ENCODE measurements around the gene SLC38A6.

SLC38A6 gene

DNA sequence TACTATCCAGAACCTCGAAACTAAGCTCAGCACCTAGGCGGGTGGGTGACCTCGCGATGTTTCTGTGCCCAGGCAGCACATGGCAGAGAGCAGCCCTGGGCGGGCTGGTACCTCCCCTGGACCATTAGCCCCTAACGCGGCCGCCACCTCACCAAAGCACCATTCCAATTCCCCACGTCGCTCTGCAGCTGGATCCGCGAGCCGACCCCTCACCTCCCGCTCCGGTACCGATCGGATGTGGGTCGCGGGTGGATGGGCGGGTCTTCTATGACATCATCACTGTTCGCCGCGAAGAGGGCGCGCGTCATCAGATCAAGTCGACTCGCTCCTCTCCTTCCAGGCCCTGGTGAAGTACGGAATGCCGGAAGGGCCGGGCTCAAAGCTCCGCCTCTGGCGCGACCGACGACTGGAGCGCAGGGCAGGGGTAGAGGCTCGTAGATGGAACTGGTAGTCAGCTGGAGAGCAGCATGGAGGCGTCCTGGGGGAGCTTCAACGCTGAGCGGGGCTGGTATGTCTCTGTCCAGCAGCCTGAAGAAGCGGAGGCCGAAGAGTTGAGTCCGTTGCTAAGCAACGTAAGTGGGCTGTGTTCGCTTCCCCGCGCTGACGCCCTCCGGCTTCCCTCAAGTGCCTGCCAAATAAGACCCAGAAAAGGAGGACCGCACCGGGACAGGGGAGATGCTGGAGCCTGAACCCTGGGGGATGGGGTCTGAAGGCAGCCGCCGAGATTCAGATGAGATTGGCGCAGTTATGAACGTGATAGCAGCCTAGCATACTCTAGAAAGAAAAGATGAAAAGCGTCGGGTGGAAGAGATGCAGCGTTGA is at the start of gene SLC38A6, which contains the start of gene TRMT5:
Gene SLC38A6, plus strand, starts transcription at position 435 of the 822 bp plus-strand sequence. Its CDS starts 33 bp downstream, at position 468.
Gene TRMT5, minus strand, starts transcription at position 269 of the 822 bp plus-strand sequence. Its CDS starts 106 bp downstream, at position 163.
- peak; percentile 93 for DNase-seq (ENCODE audit: low spot score)

DNA sequence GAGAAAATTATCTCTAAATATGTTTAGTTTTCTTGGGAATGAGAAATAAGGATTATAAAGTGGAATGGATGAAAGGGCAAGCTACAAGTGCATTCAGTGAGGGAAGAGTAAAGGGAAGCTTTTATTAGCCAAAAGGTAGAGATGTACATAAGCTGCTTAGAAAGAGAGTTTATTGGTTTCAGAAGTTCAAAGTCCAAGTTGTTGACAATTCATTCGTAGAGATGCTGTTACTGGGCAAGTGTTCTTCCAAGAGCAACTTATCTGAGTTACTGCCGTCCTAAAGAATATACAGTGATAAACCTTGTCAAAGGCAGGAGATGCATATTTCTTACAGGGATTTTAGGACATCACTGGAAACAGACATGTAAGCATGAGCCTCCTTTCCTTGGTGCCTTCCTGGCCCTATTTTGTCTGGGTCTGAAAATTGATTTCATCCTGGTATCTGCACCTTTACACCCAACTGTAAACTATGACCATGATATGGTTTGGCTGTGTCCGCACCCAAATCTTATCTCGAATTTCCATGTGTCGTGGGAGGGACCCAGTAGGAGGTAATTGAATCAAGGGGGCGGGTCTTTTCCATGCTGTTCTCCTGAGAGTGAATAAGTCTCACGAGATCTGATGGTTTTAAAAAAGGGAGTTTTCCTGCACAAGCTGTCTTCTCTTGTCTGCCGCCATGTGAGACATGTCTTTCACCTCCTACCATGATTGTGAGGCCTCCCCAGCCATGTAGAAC is 47.0 kb upstream of the SLC38A6 start:
- peak; percentile 27 for DNase-seq (ENCODE audit: low spot score)

DNA sequence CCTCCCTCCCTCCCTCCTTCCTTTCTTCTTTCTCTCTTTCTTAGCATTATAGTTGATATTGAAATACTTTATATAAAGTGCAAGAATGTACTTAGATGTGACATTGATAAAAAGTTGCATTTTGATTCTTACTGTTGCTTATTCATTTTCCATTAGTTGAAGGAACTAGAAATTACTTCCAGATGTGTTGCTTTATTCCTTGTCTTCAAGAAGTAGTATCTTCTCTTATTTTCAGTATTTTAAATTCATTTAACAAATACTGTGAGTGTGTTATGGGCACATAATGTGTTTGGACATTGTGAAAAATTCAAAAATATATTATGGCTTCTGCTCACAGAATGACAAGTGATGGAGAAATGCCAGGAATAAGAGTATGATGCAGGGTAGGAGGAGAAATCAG is 45.7 kb upstream of the SLC38A6 start:
- no peak for DNase-seq (ENCODE audit: low spot score)

DNA sequence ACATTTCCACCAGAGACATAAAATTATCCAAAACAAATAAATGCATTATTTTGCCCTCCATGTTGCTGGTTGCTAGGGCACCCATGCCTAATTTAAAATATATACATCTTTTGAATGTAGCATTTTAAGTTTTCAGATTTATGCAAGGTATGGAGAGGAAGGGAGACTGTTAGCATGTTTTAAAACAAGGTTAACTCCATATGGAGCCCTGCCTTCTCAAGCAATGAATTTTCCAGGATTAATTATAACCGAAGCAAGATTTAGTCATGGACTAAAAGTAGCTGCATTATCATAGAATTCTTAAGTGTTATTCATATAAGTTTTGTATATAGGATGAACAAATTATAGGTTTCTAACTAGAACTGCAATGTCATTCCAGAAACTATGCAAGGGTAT is 37.4 kb upstream of the SLC38A6 start:
- DNase-seq (ENCODE audit: low spot score): no peak

DNA sequence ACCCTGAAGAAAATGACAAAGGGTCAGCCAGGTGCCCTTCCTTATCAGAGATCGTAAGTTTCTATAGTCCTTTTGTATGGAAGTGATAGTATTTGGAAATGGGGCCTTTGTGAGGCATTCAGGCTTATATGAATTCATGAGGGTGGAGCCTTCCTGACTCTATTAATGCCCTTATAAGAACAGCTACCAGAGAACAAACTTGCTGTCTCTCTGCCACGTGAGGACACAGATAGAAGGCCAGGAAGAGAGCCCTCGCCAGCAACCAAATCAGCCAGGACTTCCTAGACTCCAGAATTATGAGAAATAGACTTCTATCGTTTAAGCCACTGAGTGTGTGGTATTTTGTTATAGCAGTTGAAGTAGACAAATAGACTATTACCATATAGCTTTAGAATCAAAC is 36.8 kb upstream of the SLC38A6 start:
- no peak for DNase-seq (ENCODE audit: low spot score)

DNA sequence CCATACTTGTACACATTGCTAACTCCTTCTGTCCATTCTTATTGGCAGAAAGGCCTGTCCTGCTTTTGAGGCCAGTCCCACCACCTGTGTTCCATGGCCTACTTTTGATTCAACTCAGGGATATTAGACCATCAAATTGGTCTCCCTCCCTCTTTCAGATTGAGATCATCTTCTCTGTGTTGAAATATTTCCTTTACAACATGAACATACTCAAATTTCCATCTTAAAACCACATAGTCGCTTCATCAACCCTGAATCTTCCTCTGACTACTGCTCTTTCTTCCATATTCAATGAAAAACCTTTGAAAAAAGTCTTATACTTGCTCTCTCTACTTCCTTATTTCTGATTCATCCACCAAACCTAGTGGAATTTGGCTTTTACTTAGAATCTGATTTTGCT is 35.1 kb upstream of the SLC38A6 start:
- DNase-seq (ENCODE audit: low spot score): no peak

DNA sequence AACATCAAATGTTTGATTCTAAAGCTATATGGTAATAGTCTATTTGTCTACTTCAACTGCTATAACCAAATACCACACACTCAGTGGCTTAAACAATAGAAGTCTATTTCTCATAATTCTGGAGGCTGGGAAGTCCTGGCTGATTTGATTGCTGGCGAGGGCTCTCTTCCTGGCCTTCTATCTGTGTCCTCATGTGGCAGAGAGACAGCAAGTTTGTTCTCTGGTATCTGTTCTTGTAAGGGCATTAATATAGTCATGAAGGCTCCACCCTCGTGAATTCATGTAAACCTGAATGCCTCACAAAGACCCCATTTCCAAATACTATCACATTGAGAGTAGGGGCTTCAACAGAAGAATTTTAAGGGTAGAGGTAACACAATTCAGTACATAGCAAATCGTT is 34.3 kb upstream of the SLC38A6 start:
- DNase-seq (ENCODE audit: low spot score): no peak

DNA sequence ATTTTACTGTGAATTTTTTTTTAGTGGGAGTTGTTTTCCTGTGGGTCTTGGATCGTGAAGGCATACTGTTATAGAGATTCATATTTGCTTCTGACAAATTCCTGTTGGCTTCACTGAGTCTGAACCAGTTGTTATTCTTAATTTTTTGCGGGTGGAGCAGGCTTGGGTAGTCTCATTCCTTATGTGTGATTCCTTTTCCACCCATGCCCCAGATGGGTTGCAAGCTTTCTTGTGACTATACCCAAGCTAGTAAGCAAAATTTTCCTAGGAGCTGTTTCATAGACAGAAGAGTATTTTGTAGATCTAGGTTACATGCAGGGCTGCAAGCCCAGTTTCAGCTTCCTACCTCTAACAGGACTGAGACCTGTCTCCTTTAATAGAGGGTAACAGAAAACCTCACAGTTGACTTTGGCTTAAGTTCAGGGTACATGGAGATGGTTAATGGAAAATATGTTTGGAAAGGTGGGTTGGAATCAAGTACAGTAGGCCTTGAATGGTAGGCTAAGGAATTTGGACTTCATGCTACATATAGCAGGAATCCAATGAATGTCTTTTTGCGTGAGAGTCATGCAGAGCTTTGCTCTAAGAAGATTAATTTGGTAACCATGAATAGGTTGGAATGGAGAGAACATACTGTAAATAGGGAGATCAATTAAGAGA is 29.1 kb upstream of the SLC38A6 start:
- DNase-seq (ENCODE audit: low spot score): no peak

DNA sequence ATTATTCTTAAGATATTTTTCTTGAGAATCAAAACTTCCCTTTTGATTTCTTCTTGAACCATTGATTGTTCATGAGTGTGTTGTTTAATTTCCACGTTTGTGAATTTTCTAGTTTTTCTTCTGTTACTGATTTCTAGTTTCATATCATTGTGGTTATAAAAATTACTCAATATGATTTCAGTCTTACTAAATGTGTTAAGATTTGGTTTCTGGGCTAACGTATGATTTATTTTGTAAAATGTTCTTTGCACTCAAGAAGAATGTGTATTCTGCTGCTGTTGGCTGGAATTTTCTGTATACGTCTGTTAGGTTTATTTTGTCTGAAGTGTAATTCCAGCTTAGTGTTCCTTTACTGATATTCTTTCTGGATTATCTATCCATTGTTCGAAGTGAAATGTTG is 24.8 kb upstream of the SLC38A6 start:
- no peak for DNase-seq (ENCODE audit: low spot score)

DNA sequence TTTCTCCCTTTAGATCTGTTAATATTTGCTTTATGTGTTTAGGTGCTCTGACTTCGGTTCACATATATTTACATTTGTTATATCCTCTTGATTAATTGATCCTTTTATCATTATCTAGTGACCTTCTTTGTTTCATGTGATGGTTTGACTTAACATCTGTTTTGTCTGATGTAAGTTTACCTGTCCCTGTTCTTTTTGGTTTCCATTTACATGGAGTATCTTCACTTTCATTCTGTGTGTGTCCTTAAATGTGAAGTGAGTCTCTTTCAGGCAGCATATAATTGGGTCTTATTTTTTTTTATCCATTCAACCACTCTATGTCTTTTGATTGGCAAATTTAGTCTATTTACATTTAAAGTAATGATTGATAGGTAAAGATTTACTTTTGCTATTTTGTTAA is 24.4 kb upstream of the SLC38A6 start:
- DNase-seq (ENCODE audit: low spot score): no peak

DNA sequence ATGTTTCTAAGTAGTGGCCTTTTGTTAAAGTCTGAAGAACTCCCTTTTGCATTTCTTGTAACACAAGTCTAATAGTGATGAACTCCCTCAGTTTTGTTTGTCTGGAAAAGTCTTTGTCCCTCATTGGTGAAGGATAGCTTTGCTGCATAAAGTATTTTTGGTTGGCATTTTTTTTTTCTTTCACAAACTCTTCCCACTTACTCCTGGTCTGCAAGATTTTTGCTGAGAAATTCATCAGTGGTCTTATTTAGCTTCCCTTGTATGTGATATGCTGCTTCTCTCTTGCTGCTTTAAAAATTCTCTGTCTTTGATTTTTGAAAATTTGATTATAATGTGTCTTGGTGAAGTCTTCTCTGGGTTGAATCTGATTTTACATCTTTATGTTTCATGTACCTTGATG is 22.9 kb upstream of the SLC38A6 start:
- DNase-seq (ENCODE audit: low spot score): no peak

DNA sequence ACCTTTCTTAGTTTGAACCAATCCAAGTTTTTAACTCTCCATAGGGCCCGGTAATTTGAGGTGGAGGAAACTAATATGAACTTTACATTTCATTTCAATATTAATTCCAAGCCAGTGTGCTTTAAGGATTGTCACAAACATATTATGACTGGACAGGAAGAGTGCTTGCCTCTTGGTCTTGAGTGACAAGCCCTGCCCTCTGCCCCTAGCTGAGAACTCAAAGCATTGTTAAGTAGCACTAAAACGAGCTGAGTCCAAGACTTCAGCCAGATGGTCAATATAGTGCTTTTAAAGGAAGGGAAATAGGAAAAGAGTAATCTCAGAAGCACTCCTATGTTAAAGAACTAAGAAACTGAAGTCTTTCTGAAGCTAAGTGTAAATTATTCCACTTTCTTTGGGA is 17.3 kb upstream of the SLC38A6 start:
- no peak for DNase-seq (ENCODE audit: low spot score)

DNA sequence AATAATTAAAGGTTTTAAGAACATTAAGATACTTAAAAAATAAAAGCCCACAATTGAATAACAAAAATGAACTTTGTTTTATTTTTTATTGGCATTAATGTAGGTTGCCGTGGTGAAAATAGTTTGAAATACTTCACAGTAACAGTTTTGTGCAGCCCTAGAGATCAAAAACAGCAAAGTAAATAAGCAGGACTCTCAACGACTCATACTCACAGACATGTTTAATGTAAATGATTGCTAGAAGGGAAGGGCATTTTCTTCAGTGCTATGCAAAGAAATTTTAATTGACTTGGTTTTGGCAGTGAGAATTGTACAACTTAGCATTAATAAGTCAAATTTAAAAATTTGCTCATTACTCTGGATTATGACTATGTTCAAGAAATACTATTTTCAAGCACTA is 16.1 kb upstream of the SLC38A6 start:
- DNase-seq (ENCODE audit: low spot score): no peak

DNA sequence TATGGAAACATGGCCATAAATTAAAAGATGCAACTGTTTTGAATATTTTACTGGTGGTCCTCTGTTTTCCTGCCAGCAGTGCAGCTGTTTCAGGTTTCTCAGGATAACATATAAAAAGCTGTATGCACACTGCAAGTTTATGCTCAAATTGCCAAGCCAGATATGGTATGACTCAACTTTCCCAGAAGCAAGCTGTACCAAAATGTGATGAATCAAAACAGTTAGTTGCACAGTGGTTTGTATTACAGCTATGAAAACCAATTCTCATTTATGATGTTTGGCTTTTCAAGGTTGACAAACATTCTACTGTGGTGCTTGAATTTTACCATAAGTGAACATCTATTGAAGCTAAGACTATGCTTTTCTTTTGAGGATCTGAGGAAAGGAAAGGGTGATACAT is 15.6 kb upstream of the SLC38A6 start:
- DNase-seq (ENCODE audit: low spot score): no peak

DNA sequence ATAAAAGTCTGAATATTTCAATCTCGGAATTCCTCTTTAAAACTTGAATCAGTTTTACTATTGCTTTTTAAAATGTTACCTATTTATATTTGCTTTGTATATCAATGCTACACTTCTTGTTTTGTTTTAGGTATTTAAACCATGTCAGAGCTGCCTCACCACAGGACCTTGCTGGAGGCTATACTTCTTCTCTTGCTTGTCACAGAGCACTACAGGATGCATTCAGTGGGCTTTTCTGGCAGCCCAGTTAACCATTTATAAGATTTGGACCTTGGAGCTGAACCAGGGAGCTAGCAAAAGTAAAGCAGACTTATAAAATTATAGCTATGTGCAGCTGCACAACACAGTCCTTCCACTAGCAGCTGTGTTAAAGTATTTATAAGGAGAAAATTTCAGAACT is 12.9 kb upstream of the SLC38A6 start:
- DNase-seq (ENCODE audit: low spot score): no peak

DNA sequence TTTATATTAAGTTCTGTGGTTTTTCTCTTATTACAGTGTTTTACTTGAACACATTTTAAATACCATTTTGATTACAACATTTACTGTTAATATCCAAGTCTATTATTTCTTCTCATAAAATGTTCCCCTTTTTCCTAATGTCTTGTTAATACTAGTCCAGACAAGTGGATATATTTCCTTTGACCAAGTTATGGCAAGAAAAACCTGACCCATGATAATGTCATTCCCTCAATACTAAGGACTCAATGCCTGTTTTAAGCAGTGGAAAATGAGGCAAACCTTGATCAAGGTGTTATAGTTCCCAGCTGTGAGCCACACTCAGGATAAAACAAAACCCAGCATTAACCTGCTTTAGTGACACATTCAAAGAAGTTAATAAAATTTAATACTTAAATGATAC is 12.4 kb upstream of the SLC38A6 start:
- no peak for DNase-seq (ENCODE audit: low spot score)

DNA sequence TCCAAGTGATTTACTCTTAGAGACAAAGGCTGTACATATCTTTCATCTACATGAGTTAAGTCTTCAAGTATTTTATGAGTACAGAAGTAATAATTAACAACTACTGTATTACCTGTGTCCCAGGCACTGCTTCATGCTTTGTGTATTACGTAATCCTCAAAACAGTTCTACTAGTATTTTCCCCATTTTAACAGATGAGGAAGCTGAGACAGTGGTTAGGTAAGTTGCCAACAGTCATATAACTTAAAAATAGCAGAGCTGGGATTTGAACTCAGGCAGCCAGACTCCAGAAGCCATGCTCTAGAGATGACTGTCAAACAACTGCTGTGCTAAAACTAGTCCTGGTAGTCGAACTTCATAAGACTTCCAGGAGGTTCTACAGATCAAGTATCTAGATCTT is 10.9 kb upstream of the SLC38A6 start:
- DNase-seq (ENCODE audit: low spot score): no peak

DNA sequence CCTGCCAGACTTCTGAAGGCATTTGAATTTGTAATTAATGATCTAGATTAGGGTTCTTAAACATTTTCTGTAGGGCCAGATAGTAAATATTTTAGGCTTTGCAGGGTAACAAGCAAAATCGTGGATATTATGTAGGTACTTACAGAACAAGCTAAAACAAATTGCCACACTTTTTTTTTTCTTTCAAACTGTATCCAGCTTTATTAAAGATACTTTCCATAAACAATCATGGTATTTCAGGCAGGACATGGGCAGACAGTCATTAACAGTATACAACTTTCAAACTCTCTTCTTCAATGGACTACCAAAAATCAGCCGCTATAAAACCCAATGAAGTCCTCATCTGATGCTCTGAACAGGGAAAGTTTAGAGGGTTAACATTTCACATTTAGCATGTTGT is 9.8 kb upstream of the SLC38A6 start:
- DNase-seq (ENCODE audit: low spot score): no peak

DNA sequence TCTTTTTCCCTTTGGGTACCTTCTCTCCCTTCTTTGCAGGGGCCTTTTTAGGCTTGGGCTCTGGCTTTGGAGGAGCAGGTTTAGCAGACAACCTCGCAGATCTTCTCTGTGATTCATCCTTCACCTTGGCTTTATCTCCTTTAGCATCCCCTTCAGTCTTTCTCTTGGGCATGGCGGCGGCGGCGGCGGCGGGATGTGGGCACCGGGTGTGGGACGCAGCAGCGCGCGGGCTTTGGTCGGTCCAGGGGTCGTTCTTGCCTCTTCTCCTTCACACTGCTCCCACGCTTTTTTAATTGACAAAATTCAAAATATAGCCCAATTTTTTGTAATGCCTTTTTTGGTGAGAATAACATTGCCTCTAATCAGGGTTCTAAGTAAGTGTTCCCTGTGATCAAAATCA is 8.8 kb upstream of the SLC38A6 start:
- DNase-seq (ENCODE audit: low spot score): no peak

DNA sequence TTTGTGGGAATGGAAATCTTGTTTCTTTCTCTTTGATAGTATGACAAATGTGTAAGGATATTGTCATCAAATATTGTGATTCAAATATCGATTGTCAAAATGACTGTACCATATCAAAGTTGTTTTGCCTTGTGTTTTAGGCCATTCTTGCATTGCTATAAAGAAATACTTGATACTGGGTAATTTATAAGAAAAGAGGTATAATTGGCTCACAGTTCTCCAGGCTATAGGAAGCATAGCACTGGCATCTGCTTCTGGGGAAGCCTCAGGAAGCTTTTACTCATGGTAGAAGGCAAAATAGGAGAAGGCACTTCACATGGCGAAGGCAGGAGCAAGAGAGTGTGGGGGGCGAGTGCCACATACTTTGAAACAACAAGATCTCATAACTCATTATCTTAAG is 8.0 kb upstream of the SLC38A6 start:
- DNase-seq (ENCODE audit: low spot score): no peak

DNA sequence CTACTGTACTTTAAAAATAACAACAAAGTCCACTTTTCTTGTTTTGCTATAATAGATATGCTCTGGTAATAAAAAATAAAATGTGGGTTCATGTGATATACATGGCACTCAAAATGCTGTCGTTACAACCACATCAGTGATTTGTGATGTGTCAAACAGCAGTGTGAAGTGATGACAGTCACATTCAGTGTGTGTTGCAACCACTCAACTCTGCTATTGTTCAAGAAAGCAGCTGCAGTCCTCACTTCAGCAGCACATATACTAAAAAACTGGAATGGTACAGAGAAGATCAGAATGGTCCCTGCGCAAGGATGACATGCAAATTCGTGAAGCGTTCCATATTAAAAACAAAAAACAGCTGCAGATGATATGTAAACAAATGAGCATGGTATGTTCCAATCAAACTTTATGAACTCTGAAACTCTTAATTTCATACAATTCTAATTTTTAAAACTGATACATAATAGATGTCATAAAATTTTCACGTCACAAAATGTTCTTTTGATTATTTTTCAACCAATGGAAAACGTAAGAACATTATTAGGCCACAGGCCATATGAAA is 6.9 kb upstream of the SLC38A6 start:
- DNase-seq (ENCODE audit: low spot score): no peak

DNA sequence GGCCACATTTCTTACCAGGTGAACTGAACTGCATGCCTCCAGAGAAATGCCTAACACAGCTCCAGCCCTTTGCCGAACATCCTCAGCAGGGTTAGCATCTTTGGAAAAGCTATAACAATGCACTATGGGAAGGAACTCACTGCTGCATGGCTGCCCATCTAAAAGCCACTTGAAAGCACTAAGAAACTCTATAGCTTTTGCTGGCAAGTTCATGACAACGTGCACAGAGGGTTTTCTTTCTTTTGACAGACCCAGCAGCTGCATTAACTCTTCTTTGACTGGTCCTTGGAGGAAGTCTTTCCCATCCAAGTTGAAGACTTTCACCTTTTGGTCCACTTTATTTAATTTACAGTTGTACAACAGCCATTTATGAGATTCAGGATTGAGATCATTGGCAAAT is 5.5 kb upstream of the SLC38A6 start:
- no peak for DNase-seq (ENCODE audit: low spot score)

DNA sequence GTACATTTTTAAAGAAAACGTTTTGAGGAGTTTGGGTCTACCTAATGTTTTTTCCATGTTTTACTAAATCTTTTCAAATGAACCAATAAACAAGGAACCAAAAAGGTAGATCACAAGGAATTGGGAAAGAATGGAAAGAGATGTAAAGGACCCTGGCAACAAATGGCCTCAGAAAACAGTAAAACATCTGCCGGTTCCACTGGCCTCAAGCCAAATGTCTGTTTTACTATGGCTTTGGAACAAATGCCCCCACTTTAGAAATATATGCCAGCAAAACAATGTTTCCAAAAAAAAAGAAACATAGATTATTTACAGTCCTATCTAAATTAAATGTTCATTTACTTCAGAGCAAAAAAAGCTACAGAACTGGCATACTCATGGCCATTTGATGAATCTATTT is 3.2 kb upstream of the SLC38A6 start:
- DNase-seq (ENCODE audit: low spot score): no peak
